GM19372 (cell line): ENCODE results near the gene C19orf73.
"Not testable (repeated sequence)": the region's sequence is repeated elsewhere in the genome, so short reads cannot be mapped to it uniquely, and the experiment has no call there.

ENCODE experiments used
- ATAC-seq: cut with Tn5 transposase; IDR thresholded peaks from one replicate; pipeline ENCODE4 v1.9.1; 2021; ENCODE audit warnings: mild to moderate bottlenecking, low read depth, moderate library complexity; ENCODE audit not compliant: unreplicated experiment

The C19orf73 gene

DNA sequence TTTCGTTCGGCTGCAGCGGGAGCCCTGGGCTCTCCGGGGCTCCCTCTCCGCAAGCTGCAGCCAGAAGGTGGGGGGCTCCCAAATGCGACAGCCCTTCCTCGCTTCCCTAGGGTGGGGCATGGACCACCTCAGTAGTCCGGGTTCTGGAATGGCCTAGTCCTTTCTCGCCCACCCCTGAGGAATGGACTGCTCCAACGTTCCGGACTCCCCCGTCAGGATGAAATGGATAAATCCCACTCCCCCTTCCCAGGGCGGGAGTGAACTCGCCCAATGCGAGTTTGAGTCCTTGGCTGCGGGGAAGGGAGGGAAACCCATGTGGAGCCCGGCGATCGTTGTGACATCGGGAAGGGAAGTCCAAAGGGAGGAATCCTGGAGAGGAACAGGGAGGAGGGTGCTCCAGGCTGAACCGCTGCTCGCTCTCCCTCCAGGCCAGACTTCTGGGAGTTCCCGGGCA lies 30.7 kb upstream of the C19orf73 start:
- ATAC-seq = no peak

- no peak for ATAC-seq
Measured at GRCh38 chr19:49148784-49149651, 30.1 kb upstream of the C19orf73 start.

DNA sequence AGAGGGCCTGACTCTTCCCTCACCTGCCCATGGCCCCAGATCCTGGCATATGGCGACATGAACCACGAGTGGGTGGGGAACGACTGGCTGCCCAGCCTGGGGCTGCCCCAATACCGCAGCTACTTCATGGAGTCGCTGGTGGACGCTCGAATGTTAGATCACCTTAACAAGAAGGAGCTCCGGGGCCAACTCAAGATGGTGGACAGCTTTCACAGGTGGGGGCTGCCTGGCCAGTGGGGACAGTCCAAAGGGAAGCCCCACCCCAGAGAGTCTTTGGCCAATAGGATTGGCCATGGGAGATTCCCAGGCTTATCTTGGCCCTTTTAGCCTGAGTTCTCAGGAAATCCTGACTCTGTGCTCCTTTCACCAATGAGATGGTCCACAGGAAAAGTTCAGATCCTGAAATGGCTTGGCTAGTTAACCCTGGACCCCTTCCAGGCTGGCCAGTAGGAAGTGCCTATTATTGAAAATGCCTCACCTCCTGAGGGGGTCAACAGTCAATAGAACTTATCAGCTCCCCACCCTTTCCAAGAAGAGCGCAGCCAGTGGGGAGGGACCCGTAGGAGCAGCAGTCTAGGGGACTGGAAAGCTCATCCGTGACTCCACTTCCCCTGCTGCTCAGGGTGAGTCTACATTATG lies 29.2 kb upstream of the C19orf73 start:
- ATAC-seq = no peak

DNA sequence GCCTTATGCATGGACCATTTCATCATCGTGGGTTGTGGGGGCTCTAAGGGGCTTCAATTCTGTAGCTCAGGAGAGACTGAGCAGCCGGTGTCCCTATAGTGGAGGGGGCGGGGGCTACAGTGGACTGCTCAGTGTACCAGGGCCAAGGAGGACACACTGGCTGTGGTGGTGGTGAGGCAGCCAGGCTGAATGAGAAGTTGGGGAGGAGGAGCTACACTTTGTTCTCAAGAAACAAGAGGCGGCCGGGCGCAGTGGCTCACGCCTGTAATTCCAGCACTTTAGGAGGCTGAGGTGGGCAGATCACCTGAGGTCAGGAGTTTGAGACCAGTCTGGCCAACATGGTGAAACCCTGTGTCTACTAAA lies 27.4 kb upstream of the C19orf73 start:
- not testable (repeated sequence) for ATAC-seq

DNA sequence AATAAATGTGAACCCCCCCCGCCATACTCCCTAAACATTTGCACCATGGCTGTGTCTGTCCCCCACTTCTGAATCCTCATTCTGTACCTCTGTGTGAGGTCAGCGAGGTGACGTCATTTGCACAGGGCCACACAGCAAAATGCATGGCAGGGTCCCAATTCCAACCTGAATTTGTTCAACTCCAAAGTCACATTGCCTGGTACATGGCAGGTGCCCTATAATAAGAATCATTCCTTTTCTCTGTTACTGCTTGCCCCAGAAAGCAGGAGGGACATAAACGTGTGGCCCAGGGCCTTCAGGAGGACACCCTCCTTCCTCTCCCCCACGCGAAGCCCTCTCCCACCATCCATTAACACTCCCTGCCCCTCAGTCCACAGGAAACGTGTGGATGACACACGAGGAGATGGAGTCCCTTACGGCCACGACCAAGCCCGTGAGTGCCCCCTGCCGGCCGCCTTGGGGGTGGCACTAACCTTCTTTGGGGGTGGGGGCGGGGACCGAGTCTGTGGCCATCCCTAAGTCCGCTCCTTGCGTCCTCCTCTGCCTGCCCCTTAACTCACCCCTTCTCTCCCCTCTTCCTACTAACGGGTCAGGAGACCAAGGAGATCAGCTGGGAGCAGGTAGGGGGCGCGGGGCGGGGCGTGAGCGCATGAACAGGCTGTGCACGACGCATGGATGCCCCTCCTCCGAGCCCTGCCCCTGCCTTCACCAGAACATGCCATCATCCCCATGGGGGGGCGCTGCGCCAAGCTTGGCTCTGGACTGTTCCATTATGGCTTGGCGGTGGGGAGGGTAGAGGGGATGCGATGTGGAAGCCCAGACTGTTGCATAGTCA lies 26.8 kb upstream of the C19orf73 start:
- ATAC-seq = no peak

- peak; percentile 68 for ATAC-seq
Measured at GRCh38 chr19:49142866-49143335, 24.0 kb upstream of the C19orf73 start.

DNA sequence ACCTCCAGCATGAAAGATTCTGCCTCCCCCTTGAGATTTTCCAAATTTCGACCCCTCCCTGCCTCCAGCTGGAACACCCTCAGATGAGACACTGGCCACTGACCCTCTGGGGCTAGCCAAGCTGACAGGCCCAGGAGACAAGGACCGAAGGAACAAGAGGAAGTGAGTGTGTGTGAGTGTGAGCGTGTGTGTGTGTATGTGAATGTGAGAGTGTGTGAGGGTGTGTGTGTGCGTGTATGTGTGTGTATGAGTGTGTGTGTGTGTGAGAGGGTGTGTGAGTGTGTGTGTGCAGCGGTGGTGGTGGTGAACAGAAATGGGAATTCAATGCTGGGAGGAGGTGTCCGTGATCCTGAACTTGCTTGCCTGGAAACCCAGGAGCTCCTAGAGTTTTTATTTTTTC lies 22.4 kb upstream of the C19orf73 start:
- ATAC-seq = no peak

GRCh38 chr19:49140951-49141350 lies 22.0 kb upstream of the C19orf73 start:
- ATAC-seq = no peak

DNA sequence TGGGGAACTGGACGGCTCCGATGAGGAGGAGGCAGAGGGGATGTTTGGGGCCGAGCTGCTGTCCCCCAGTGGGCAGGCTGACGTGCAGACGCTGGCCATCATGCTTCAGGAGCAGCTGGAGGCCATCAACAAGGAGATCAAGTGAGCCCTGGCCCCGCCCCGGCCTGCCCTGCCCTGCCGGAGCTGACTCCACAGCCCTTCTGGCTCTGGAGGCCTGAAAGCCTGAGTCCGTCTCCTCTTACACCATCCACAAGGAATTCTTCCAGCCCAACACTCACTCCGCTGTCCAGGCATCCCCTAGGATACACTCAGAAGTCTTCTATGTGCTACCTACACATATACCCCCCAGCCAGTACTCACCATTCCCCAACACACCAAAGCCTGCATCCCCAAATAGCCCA lies 17.8 kb upstream of the C19orf73 start:
- ATAC-seq = no peak

DNA sequence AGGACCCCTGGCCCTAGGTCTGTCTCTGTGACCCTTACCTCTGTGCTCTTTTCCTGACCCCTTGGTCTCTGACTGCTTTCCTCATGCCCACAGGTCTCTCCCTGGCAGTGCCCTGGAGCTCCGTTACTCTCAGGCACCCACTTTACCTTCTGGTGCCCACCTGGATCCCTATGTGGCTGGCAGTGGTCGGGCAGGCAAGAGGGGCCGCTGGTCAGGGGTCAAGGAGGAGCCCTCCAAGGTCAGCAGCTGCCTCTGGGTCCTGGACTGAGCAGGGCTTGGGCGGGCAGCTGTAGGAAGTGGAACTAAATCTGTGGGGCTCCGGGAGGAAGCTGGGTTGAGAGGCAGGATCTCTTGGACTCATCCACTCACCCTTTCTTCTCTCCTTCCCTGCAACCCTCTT lies 16.7 kb upstream of the C19orf73 start:
- no peak for ATAC-seq

- ATAC-seq = no peak
Measured at GRCh38 chr19:49133621-49134454, 14.9 kb upstream of the C19orf73 start.

GRCh38 chr19:49132974-49133609 lies 14.1 kb upstream of the C19orf73 start:
- ATAC-seq = no peak

DNA sequence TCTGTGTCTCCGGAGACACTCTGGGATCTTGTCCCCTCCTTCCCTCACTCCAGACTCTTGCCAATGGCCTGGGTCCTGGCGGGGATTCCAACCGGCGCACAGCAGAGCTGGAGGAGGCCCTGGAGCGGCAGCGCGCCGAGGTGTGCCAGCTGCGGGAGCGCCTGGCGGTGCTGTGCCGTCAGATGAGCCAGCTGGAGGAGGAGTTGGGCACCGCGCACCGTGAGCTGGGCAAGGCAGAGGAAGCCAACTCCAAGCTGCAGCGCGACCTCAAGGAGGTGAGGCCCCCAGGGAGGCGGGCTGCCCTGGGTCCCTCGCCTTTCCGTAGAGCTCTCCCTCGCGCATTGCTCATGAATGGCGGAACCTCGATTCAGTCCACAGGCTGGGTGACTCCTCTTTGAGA lies 11.4 kb upstream of the C19orf73 start:
- no peak for ATAC-seq

- ATAC-seq = no peak
Measured at GRCh38 chr19:49129238-49129583, 10.3 kb upstream of the C19orf73 start.

GRCh38 chr19:49128545-49129237 lies 9.7 kb upstream of the C19orf73 start:
- no peak for ATAC-seq

- ATAC-seq = peak; percentile 86
Measured at GRCh38 chr19:49127674-49128544, 9.0 kb upstream of the C19orf73 start.

- not testable (repeated sequence) for ATAC-seq
Measured at GRCh38 chr19:49127225-49127624, 8.3 kb upstream of the C19orf73 start.

- no peak for ATAC-seq
Measured at GRCh38 chr19:49126575-49126974, 7.6 kb upstream of the C19orf73 start.
